DMS53 treated with DMSO at 0.1 percent for 48 hours (cell line): ENCODE data around the gene TMC3.

Source experiments
- DNase-seq: peaks from one replicate; lab custom pipeline; 2025; ENCODE audit not compliant: unreplicated experiment; lab: John Stamatoyannopoulos, UW

The TMC3 gene

DNA sequence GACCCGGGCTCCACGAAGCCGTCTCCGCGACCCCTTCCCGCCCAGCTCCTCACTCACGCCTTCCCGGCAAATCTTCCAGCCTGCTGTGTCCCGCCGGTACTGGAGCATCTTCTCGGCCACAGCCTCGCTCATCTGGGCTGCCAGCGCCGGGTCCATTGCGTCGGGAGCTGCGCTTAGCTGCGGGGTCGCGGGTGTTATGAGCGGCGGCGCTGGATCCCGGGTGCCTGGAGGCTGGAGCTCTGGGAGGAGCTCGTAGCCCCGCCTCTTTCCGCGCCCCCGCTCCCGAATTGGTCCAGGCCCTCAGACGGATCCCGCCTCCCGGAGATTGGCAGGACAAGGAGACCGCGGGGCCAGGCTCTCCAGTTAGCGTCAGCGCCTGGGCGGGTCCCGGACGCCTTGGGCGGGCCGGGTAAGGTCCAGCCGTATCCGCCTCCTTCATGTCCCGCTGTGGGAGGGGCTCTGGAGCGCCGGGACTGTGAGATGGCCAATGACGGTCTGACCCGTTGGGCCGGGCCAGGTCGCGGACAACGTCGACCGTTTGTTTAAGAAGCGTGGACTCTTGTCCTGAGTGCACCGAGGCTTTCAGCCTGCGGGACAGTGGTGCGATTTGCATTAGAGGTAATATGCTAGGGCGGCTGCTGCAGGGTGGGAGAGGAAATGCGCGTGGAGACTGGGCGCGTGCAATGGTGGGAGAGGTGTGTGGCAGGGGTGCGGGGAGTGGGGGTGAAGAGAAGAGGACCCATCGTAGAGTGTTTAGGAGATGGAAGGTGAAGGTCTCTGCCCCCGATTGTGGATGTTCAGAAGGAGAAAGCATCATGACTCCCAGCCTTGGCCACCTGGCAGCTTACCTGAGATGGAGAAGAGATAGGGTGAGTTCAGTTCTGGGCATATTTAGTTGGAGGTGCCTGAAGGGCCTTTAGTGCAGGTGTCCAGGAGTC lies 49.8 kb downstream of the TMC3 start, which contains the start of gene STARD5:
Gene STARD5, minus strand, starts transcription at position 198 of the 938 bp plus-strand sequence. Its CDS starts 42 bp downstream, at position 156.
- DNase-seq = peak; percentile 84

DNA sequence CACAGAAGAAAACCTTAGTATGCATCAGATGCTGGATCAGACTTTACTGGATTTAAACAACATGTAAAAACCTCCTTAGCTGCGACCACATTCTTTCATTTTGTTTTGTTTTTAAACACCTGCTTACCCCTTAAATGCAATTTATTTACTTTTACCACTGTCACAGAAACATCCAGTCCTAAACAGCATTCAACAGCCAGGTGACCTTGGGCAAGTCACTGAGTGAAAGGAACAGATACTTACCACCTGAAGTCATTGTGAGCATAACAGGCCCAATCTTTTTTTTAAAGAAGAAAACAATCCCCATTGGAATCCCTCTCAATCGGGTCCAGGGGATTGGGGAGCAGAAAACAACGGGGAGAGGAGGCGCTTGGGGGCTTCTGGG lies 50.5 kb downstream of the TMC3 start:
- no peak for DNase-seq

DNA sequence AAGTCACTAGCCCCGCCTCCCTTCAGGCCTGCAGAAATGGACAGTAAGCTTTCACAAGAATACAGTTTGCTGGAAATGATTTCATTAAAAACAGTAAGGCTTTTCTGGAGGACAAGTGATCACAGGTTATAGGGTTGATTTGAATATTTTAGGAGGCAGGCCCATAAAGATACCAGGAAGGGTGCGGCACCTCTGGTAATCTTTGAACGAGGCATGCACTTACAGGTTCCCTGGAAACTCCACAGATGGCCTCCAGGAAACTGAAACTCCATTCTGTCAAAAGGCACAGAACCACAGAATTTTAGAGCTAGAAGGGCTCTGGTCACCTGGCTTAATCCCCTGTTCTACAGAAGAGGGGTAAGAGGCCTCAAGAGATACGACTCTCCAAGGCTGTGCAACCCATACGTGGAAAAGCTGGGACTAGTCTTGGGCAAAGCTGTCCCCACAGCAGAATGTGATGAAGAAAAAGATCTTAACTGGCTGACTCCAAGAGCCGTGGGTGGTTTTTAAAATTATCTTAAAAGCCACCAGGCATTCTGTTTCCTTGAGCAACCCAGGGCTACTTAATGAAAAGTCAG lies 51.2 kb downstream of the TMC3 start:
- DNase-seq = no peak

DNA sequence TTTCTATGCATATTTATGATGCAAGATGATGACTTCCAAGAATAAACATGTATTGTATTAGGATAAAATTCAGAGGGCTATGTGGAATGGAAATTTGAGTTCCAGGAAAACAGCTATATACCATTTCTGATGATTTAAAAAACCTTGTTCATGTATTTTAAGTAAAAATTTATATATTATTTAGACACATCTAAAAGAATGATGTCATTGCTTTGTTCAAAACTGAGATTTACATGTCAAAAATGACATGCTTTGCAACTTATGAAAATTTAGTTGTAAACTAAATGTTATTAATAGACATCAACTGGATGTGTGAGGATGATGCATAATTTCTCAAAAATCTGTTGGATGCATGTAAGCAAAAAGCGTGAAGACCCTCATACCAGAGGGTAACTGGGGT lies 52.3 kb downstream of the TMC3 start:
- DNase-seq = no peak

DNA sequence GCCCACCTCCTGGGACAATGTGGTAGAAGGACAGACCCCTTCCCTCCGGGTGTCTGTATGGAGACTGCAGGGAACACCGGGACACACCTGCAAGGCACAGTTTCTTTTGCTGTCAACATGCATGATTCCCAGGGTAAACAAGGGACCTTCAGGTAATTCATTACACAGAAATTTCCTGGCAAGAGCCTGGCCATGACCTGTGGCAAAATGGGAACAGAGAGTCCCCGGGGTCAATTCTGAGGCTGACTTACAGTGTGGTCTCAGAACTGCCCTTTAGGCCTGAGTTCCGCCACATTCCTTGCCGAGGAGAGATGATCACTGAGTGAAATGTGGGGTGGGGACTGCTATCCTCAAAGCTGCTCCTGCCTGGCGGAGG lies 56.4 kb downstream of the TMC3 start:
- no peak for DNase-seq

DNA sequence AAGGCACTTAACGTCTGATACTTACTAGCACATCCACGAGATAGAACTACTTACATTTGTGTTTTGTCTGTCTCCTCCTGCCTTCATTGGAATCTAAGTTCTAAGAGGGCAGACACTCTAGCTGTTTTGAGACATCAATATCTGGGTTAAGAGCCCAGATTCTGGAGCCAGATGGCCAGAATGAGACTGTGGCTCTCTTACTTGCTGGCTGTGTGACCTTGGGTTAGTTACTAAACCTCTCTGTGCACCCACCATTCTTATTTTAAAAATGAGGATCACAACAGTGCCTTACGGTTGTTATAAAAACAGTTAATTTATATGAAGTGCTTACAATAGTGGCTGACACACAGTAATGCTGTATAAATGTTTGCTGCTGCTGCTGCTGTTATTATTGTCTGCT lies 57.7 kb downstream of the TMC3 start:
- DNase-seq = no peak

DNA sequence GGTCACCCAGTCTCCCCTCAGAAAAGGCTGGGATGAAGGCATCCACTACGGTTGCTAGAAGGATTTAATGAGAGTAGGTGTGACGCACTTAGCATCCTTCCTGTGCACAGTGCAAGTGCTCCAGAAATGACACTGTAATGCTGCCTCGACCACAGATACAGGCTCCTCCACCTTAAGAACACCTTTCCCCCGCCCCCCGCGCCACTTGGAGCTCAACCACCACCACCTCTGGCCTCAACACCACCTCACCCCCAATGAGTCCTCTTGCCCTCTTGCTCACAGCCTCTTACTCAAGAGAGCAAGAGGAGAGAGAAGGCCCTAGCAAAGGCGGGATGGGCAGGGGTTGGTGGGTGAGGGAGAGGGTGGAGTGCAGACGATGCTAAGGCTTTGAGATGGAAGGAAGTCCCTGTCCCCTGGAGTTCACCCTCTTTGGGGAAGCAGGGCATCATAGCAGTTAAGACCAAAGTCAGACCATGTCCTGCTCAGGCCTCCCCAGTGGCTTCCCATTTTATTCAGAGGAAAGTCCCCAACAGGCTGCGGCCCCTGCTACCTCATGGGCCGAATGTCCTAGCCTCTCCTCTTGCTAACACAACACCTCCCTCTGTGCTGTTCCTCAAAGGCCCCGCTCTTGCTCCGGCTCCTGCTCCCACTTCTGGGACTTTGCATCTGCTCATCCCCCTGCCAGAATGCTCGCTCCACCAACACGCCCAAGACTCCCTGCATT lies 58.4 kb downstream of the TMC3 start:
- DNase-seq = no peak

DNA sequence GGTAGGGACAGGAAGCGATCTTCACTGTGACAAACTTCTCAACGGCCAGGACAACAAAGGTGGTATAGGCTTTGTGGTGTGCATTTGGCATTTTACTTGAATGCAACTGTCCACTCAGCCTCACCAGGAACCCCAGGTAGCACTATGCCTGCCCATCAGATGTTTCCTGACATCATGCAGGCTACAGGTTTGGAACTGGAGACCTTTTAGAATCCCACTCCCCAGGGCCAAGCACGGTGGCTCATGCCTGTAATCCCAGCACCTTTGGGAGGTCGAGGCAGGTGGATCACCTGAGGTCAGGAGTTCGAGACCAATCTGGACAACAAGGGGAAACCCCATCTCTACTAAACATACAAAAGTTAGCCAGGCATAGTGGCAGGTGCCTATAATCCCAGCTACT lies 59.6 kb downstream of the TMC3 start:
- no peak for DNase-seq

DNA sequence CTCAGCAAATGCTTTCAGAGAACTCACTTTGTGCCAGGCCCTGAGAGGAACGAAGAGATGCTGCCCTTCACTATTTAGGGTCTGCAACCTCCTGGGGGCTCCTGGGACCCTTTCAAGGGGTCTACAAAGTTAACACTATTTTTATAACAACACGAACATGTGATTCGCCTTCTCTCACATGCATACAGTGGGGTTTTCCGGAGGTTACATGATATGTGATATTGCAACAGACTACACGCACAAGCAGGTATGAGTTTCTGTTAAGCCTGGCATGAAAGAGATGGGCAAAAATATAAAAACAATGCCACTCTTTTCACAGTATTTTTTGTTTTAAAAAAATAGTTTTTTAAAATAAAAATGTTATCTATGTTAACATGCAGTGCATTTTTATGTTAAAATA lies 60.3 kb downstream of the TMC3 start:
- DNase-seq = no peak

DNA sequence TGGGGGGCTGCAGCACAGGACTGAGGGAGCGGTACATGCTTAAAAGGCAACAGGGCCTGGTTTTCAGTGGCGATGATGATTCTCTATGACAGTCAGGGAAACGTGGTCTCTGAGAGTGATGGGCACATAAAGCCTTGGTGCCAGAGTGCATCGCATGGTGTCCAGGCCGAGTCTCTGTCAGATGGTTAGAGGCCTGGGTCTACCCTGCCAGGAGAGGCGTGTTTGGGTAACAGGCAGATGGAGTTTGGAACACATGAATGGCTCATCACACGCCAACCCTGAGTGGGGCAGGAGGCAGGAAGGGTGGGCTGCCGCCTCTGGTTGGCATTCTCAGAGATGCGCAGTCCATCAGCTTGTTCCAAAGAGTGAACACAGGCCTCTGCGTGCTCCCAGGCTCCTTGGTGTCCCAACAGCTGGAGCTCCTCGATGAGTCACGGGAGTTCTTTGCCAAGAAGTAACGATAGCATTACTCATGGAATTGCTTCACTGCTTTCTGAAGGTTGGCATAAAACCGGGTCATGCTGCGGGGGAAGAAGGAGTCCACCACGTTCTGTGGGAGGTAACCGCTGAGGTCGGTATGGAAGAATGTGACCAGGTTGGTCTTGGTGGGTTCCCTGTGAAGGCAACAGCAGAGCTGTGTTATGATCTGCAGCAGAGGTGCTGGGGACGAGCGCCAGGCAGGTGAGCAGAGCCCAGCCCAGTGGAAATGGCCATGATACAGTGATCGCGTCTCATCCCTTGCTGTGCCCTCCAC lies 61.0 kb downstream of the TMC3 start:
- no peak for DNase-seq

DNA sequence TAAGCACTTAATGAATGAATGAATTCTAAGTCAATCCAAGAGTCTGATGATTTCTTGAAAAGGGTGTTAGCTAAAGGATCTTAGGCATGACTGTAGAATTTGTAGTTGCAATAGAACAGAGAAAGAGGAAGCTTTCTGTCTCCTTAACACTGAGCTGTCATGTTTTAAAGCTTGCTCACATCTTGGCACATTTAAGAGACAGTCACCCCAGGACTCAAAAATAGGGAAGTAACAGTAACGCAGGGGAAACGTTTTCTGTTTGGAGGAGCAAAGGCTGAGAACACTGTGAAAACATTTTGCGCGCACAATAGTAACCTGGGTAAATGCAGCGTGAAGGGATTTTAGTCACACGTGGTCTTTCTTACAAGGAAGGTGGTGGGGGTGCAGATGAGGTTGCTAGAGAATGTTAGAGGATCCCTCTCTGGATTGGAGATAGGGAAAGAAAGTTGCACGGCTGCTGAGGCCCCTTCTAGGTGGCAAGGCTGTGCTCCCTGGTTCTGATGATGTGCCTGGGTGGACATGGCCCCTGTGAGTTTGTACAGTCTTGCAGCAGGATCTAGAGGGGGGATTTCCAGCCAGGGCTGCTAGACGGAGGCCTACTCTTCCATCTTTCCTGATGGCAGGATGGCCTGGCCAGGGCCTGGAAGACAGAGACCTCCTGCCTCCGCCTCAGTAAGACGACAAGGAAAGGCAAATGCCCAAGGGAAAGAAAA lies 62.1 kb downstream of the TMC3 start:
- no peak for DNase-seq

DNA sequence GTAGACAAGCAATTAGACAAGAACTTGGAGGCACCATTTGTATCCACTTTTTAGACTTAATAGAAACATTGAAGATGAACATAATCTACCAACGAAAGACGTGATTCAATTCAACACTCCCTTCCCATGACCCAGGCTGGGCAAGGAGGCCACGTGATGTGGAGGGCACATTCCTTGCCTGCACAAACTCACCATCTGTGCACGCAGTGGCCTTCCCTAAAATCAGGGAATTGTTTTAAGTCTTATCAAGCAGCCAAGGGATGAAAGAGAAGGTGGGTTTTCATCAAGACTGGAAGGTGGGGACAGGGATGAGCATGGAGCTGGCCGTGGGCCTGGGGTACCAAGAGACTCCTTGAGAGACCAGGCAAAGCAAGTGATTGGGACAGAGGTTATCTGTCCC lies 63.5 kb downstream of the TMC3 start:
- no peak for DNase-seq

DNA sequence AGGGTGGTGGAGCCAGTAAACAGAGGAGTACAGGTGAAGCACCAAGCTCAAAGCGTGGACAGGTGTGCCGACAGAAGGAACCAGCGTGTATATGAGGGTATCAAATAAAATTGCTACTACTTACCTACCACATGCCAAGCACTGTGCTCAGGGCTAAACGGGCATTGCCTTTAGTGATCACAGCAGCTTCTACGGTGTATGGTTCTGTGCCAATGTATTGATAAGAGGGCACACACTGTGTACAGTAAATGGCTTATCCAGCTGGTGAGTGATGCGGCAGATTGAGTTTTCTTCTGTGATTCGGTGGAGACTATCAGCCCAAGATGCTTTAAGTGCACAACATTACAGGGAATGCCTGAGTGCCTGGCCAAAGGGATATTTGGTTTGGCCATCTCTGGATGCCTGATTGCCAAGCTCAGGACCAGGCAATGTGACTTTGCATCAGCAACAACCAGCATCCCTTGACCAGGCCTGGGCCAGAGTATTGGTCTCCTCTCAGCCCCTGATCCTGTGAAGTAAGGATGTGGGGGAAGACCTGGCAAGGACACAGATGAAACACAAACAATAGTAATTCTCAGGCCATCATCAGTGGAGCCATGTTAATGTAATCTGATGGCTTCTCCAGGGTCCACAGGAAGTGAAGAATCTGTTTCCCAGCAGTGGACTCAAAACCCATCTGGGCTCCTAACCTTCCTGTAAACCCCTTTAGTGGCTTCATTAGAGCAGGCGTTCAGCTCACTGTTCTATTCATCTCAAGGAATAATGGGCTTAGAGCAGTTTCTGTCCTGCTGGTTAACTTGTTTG lies 64.2 kb downstream of the TMC3 start:
- DNase-seq = no peak

DNA sequence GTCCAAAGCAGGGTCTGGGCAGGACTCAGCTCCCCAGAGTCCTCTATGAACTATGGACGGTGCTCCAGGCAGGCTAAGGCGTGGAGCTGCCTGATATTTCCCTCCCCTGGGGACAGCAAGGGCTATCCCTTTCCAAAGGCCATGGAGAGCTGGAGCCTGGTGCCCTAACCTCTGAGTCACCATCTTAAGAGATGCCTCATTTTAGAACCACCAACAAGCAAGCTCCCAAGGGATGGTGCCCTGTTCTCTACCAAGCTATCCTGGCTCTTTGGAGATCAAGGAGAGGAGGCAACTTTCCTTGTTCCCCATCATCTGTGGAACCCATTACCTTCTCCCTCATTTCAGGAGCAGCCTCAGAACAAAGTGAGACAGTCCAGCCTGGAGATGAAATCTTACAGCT lies 65.8 kb downstream of the TMC3 start:
- DNase-seq = no peak

DNA sequence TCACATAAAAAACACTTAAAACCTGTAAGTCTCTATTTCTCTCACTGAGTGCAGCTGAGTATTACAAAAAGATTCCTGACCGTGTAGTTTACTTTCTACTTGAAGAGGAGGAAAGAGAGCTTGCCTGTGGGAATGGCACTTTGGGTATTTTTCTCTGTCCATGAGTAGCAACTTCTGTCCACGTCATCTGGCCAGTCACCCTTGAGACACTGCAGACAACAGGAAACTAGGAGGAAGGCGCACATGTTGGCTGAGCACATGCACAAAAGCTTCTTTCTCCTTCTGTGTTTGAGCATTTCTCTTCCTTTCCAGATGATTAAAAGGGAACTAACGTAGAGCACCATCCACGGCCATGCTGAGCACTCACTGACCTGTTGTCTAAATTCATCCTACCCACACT lies 69.8 kb downstream of the TMC3 start:
- DNase-seq = no peak

DNA sequence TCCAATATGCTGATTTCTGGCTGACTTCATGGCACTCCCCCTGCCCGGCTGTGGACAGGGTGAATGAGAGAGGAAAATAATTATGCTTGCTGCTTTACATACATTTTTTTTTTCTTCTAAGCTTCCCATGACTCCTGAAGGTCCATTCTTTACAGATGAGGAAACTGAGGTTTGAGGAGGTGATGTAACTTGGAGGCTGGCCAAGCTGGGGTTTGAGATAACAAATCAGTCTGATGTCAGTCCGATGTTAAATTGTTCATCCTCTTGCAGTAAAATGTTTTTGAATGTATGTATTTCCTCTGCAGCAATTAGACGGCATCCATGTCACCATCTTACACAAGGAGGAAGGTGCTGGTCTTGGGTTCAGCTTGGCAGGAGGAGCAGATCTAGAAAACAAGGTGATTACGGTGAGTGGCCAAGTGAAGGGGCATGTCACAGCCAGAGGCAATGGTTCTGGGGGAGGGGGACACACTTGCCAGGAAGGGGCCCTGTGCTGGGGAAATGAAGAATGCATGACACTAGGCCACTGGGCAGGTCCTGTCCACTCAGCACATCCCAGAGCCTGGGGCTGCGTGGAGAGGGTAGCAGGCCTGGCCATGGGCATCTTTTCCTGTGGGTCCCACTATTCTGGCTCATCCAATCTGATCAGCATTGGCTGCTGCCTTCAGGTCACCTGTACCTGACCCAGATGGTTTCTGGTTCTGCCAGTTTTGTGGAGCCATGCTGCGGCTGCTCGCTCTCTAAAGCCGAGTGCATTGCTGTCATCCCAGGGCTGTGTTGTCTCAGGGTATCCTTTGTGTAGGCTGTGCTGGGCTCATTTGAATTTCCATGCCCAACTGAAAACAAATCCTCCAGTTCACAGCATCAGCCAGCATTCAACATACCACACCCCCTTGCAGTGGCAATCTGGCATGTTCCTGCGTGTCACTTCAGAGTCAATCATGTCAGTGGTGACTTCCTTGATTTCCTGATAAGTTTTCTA lies 70.5 kb downstream of the TMC3 start:
- DNase-seq = no peak

DNA sequence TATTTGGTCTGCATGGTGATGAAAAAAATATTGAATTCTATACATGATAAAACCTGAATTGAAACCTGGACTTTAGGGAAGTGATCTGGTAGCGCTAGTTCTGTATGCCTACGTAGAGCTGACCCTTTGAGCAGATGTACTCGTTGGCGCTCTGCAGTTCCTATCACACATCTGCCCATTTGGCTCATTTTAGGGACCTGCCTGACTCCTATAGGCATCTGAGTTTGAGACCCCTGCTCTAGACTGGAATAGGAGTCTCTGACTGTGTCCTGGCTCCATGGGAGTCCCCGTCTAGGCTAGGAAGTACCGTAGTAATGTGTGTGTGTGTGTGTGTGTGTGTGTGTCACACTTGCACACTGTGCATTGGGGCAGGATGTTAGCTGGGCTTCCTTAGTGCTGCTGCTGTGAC lies 71.3 kb downstream of the TMC3 start:
- DNase-seq = no peak

DNA sequence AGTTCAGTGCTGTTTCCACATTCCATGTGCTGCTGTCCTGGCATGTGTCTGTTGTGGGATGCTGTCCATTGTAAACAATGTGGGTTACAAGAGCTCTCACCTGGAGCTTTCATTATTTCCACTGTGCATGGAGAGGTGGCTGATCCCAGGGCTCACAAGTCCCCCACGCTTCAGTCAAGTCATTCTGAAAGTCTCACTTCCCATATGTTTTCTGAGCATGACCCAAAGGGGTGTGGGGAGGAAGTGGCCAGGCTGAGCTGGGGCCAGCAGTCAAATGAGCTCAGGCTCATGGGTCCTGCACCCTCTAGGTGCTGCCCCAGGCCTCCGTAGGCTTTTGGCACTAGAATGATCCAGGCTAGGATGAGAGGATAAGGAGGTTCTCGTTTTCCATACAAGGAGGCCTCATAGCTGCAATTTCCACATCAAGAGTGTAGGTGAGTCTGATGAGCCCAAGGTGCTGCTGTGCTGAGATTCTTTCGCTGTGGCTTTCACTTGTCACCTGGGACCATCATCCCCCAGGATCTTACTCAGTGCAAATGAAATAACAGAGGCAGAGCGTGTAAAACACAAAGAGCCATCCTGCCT lies 72.1 kb downstream of the TMC3 start:
- no peak for DNase-seq
